GM12878 (cell line): Measurements from ENCODE around the gene COL7A1. TPM values are rescaled to one million over a fixed set of nuclear protein-coding genes. Genes with fewer than 3 reads are reported as not detected.

Experiments
- ATAC-seq: fragments of 200-7000 bp; cut with Tn5 transposase; 3 replicates; pipeline ENCODE4 v1.9.1; 2020; ENCODE audit warnings: mild to moderate bottlenecking, moderate library complexity
- BruUV-seq: library from RNA; stranded (reverse); fragments of 400-500 nt; replicated peaks from 2 replicates; lab custom pipeline; 2021; lab: Mats Ljungman, UMichigan
- CTCF ChIA-PET: fragments of 300-600 bp; sonication (Branson Sonifier 250); formaldehyde crosslinking; extraction: SDS; loops from one replicate; lab custom pipeline; 2021; ENCODE audit warnings: inconsistent platforms; lab: Yijun Ruan, JAX
- POLR2A ChIA-PET: fragments of 350-600 bp; formaldehyde crosslinking; extraction: SDS; loops from one replicate; lab custom pipeline; 2021; ENCODE audit warnings: inconsistent platforms; lab: Charles Lee
- RAD21 ChIA-PET: fragments of 300-600 bp; sonication (Branson Sonifier 250); formaldehyde crosslinking; loops from one replicate; lab custom pipeline; 2023; ENCODE audit warnings: antibody characterized with exemption; ENCODE audit not compliant: unreplicated experiment; lab: Charles Lee
- SMC1A ChIA-PET: fragments of 300-600 bp; sonication (Branson Sonifier 250); formaldehyde crosslinking; loops from one replicate; lab custom pipeline; 2023; ENCODE audit not compliant: unreplicated experiment, uncharacterized antibody; lab: Charles Lee
- DNase-seq: peaks from one replicate; pipeline ENCODE4 v3.0.0-alpha.2; 2011; ENCODE audit warnings: low read depth, low spot score
- FAIRE-seq: peaks from 3 replicates; lab custom pipeline; 2011; peaks lifted over from hg19 to GRCh38; lab: Jason Lieb, UNC
- H2AFZ ChIP-seq: 2 replicates; pipeline ENCODE4 v1.6.0; 2011; ENCODE audit warnings: low read depth, low read length, control low read depth; ENCODE audit not compliant: control insufficient read depth
- H3K27ac ChIP-seq: 2 replicates; pipeline ENCODE4 v1.5.1; 2011; ENCODE audit warnings: control low read depth; ENCODE audit not compliant: control insufficient read depth, insufficient read depth
- H3K27me3 ChIP-seq, 2 experiments: replicated peaks in 1 of 2; 2 replicates each; pipeline versions ENCODE4 v1.6.0 to v1.6.1; 2011; ENCODE audit warnings: low read length in 1 of 2; ENCODE audit not compliant: control insufficient read depth in 2 of 2, insufficient read depth in 2 of 2
- H3K36me3 ChIP-seq, 2 experiments: 2 replicates each; pipeline ENCODE4 v1.5.1; 2011; ENCODE audit warnings: low read length in 1 of 2; ENCODE audit not compliant: control insufficient read depth in 2 of 2, insufficient read depth in 2 of 2
- H3K4me1 ChIP-seq: 2 replicates; pipeline ENCODE4 v1.6.1; 2011; ENCODE audit warnings: mild to moderate bottlenecking, low read length, moderate library complexity, mixed read lengths; ENCODE audit not compliant: control insufficient read depth, insufficient read depth
- H3K4me2 ChIP-seq: 2 replicates; pipeline ENCODE4 v1.6.0; 2011; ENCODE audit warnings: control low read depth; ENCODE audit not compliant: control insufficient read depth, insufficient read depth
- H3K4me3 ChIP-seq: fragments of 200-600 bp; sonication (generic); 2 replicates; pipeline ENCODE4 v1.5.1; 2016
- H3K79me2 ChIP-seq: 2 replicates; pipeline ENCODE4 v1.6.0; 2011; ENCODE audit warnings: low read length; ENCODE audit not compliant: control insufficient read depth, insufficient read depth
- H3K9ac ChIP-seq: 2 replicates; pipeline ENCODE4 v1.8.0; 2011; ENCODE audit warnings: low read length, control low read depth, mixed read lengths; ENCODE audit not compliant: control insufficient read depth, insufficient read depth
- H3K9me3 ChIP-seq: replicated peaks from 3 replicates; pipeline ENCODE4 v1.5.1; 2011; ENCODE audit warnings: mild to moderate bottlenecking, low read length; ENCODE audit not compliant: control insufficient read depth, insufficient read depth
- H4K20me1 ChIP-seq: 2 replicates; pipeline ENCODE4 v1.6.0; 2011; ENCODE audit not compliant: control insufficient read depth, insufficient read depth
- BCL3 ChIP-seq: IDR thresholded peaks from 2 replicates; pipeline ENCODE4 v1.6.1; 2011; ENCODE audit warnings: borderline replicate concordance, low read depth, mild to moderate bottlenecking, moderate library complexity, low read length; ENCODE audit not compliant: insufficient read depth, poor library complexity, severe bottlenecking
- BHLHE40 ChIP-seq, 2 experiments: fragments of 450-650 bp in 1 of 2; IDR thresholded peaks; 2 replicates each; pipeline ENCODE4 v1.6.1; 2011 to 2017; ENCODE audit warnings: low read depth in 2 of 2, borderline replicate concordance in 1 of 2, improper control_type of control experiment in 1 of 2, low read length in 1 of 2, mild to moderate bottlenecking in 1 of 2
- CBX5 ChIP-seq: sonication (generic); IDR thresholded peaks from 2 replicates; pipeline ENCODE4 v1.6.1; 2016; ENCODE audit warnings: low read depth, moderate library complexity, mild to moderate bottlenecking, inconsistent platforms
- GABPA ChIP-seq: IDR thresholded peaks from 2 replicates; pipeline ENCODE4 v1.6.1; 2014; ENCODE audit warnings: antibody characterized with exemption, low read depth, mild to moderate bottlenecking, inconsistent platforms
- HDAC2 ChIP-seq: fragments of 200-600 bp; sonication (generic); IDR thresholded peaks from 2 replicates; pipeline ENCODE4 v1.6.1; 2017
- IKZF2 ChIP-seq, 2 experiments: fragments of 450-650 bp; IDR thresholded peaks; 2 replicates each; pipeline ENCODE4 v1.6.1; 2017; ENCODE audit warnings: mild to moderate bottlenecking in 2 of 2, moderate library complexity in 2 of 2
- MAX ChIP-seq: IDR thresholded peaks from 2 replicates; pipeline ENCODE4 v1.6.1; 2012; ENCODE audit warnings: low read depth, low read length, improper control_type of control experiment
- MLLT1 ChIP-seq: fragments of 450-650 bp; IDR thresholded peaks from 2 replicates; pipeline ENCODE4 v1.6.1; 2016; ENCODE audit warnings: mild to moderate bottlenecking
- NR2C1 ChIP-seq: fragments of 450-650 bp; IDR thresholded peaks from 2 replicates; pipeline ENCODE4 v1.6.1; 2017; ENCODE audit warnings: antibody characterized with exemption, mild to moderate bottlenecking, moderate library complexity
- PAX5 ChIP-seq: IDR thresholded peaks from 2 replicates; pipeline ENCODE4 v1.6.1; 2011; ENCODE audit warnings: low read depth, low read length, borderline replicate concordance
- POLR2AphosphoS2 ChIP-seq: IDR thresholded peaks from 2 replicates; pipeline ENCODE4 v1.6.1; 2011; ENCODE audit warnings: low read depth, mild to moderate bottlenecking, low read length, improper control_type of control experiment, moderate library complexity
- RCOR1 ChIP-seq: conservative IDR thresholded peaks from 2 replicates; pipeline ENCODE4 v1.6.1; 2012; ENCODE audit warnings: low read depth, low read length, improper control_type of control experiment
- SMAD5 ChIP-seq: IDR thresholded peaks from 2 replicates; pipeline ENCODE4 v1.6.1; 2016; ENCODE audit warnings: antibody characterized with exemption, low read depth
- STAT3 ChIP-seq: IDR thresholded peaks from 2 replicates; pipeline ENCODE4 v1.6.1; 2011; ENCODE audit warnings: low read depth, low read length, improper control_type of control experiment
- TAF1 ChIP-seq: IDR thresholded peaks from 2 replicates; pipeline ENCODE4 v1.6.1; 2011; ENCODE audit warnings: mild to moderate bottlenecking, low read depth, low read length, borderline replicate concordance
- WGBS: methylation state at CpG from one replicate; pipeline ENCODE4 v1.1.6; 2016; ENCODE audit warnings: low lambda C conversion rate; ENCODE audit not compliant: insufficient replicate concordance, insufficient coverage; ENCODE audit errors: missing lambda C conversion rate; 5-methylcytosine and 5-hydroxymethylcytosine counted together
- in situ Hi-C: fragments of 300-500 bp; cut with MboI; formaldehyde crosslinking; loops from 9 replicates; pipeline ENCODE4 v1.14.3; 2018; ENCODE audit warnings: mixed read lengths
- intact Hi-C: fragments of 100-400 bp; cut with micrococcal nuclease; formaldehyde crosslinking; loops from one replicate; pipeline ENCODE4 v1.14.2; 2022; ENCODE audit not compliant: unreplicated experiment
- polyA plus RNA-seq, 11 experiments: library from polyadenylated mRNA; depleted of rRNA in 4 of 11; unstranded in 6 of 11; stranded (reverse) in 5 of 11; fragments of >200 nt; fragmentation: Nextera tagmentation in 4 of 11; fragmentation: Illumina TruSeq in 1 of 11; extraction: Ambion mirVana in 4 of 11; extraction: Trizol in 1 of 11; gene quantifications; 1 replicate in 1 of 11; 2 replicates in 10 of 11; pipeline versions ENCODE4 v1.2.1 to v1.2.3, GENCODE V29; 2011 to 2016; ENCODE audit warnings: inconsistent platforms in 2 of 11, missing spikeins in 2 of 11, low read depth in 1 of 11
- total RNA-seq, 4 experiments: library from RNA; depleted of rRNA in 3 of 4; stranded (reverse); fragments of >200 nt in 3 of 4; fragmentation: Illumina TruSeq in 1 of 4; extraction: Trizol in 1 of 4; gene quantifications; 2 replicates each; pipeline versions ENCODE4 v1.2.1 to v1.2.3, GENCODE V29; 2013 to 2021
- TF ChIP-seq, protein P1 (sequence below): fragments of 450-650 bp; IDR thresholded peaks from 2 replicates; pipeline ENCODE4 v1.6.1; 2017; ENCODE audit warnings: mild to moderate bottlenecking, low read depth, inconsistent platforms; ENCODE audit not compliant: poor library complexity, severe bottlenecking
- TF ChIP-seq, protein P2 (sequence below): fragments of 450-650 bp; formaldehyde crosslinking; IDR thresholded peaks from 2 replicates; pipeline ENCODE4 v1.4.0; 2022; ENCODE audit warnings: mild to moderate bottlenecking, moderate library complexity

The COL7A1 gene
- total and polyA plus RNA-seq, 10 of the 15 experiments (the other 5 are each of a cell fraction or from before 2014, with no cell fraction given) = 0.01 to 1.9 (median 0.29) TPM; not detected in 1

GRCh38 chr3:48518069-48518468 lies 77.1 kb downstream of the COL7A1 start:
- no peak overlapping the region for H2AFZ ChIP-seq
- BruUV-seq = TSS peak; percentile 42
- no peaks in the 10 kb centered on the region for H3K9me3 ChIP-seq
- WGBS = 58% methylated on average over 6 of the region's 6 CpGs
- H3K9ac ChIP-seq = no peak overlapping the region
- DNase-seq (no peak), ATAC-seq (no peak), FAIRE-seq (no peak)
- peaks cover 12% of the 10 kb centered on the region for H3K4me1 ChIP-seq
- no peaks in the 10 kb centered on the region for H3K79me2 ChIP-seq
- H3K4me3 ChIP-seq = no peak overlapping the region
- ChIA-PET RAD21 (no interaction called here), POLR2A (no interaction called here), CTCF (no interaction called here), SMC1A (no interaction called here)
- H3K4me2 ChIP-seq = no peak overlapping the region
- H3K27ac ChIP-seq = no peak overlapping the region
- H4K20me1 ChIP-seq = no peaks in the 10 kb centered on the region; the same call in 1 of the 2 replicates
- H3K27me3 ChIP-seq = no peaks in the 10 kb centered on the region
- intact Hi-C loops = no loop called here
- H3K36me3 ChIP-seq = peaks cover 0 to 11% of the 10 kb centered on the region in 2 experiments; a peak in 3 of 4 replicates
- in situ Hi-C loops = no loop called here
- TF ChIP-seq TAF1 = no peak
- TF ChIP-seq IKZF2 (IDR thresholded peaks at IDR 0.05) = no peak
- no peak for TF ChIP-seq POLR2AphosphoS2
- TF ChIP-seq CBX5 = no peak
- no peak for TF ChIP-seq GABPA
- TF ChIP-seq BHLHE40 (IDR thresholded peaks at IDR 0.05; ENCODE audit: borderline replicate concordance in 1 of 2, low read depth in 2 of 2, low read length in 1 of 2) = no peak
- no peak for TF ChIP-seq MLLT1
- TF ChIP-seq, protein P1, sequence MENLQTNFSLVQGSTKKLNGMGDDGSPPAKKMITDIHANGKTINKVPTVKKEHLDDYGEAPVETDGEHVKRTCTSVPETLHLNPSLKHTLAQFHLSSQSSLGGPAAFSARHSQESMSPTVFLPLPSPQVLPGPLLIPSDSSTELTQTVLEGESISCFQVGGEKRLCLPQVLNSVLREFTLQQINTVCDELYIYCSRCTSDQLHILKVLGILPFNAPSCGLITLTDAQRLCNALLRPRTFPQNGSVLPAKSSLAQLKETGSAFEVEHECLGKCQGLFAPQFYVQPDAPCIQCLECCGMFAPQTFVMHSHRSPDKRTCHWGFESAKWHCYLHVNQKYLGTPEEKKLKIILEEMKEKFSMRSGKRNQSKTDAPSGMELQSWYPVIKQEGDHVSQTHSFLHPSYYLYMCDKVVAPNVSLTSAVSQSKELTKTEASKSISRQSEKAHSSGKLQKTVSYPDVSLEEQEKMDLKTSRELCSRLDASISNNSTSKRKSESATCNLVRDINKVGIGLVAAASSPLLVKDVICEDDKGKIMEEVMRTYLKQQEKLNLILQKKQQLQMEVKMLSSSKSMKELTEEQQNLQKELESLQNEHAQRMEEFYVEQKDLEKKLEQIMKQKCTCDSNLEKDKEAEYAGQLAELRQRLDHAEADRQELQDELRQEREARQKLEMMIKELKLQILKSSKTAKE = no peak
- TF ChIP-seq MAX = no peak
- TF ChIP-seq RCOR1 = no peak
- no peak for TF ChIP-seq NR2C1
- TF ChIP-seq PAX5 = no peak
- no peak for TF ChIP-seq HDAC2
- TF ChIP-seq, protein P2, sequence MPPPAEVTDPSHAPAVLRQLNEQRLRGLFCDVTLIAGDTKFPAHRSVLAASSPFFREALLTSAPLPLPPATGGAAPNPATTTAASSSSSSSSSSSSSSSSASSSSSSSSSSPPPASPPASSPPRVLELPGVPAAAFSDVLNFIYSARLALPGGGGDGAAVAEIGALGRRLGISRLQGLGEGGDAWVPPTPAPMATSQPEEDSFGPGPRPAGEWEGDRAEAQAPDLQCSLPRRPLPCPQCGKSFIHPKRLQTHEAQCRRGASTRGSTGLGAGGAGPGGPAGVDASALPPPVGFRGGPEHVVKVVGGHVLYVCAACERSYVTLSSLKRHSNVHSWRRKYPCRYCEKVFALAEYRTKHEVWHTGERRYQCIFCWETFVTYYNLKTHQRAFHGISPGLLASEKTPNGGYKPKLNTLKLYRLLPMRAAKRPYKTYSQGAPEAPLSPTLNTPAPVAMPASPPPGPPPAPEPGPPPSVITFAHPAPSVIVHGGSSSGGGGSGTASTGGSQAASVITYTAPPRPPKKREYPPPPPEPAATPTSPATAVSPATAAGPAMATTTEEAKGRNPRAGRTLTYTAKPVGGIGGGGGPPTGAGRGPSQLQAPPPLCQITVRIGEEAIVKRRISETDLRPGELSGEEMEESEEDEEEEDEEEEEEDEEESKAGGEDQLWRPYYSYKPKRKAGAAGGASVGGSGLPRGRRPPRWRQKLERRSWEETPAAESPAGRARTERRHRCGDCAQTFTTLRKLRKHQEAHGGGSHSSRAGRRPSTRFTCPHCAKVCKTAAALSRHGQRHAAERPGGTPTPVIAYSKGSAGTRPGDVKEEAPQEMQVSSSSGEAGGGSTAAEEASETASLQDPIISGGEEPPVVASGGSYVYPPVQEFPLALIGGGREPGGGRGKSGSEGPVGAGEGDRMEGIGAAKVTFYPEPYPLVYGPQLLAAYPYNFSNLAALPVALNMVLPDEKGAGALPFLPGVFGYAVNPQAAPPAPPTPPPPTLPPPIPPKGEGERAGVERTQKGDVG (CRISPR knock-in tag) = no peak
- no peak for TF ChIP-seq SMAD5
- TF ChIP-seq BCL3 = no peak
- no peak for TF ChIP-seq STAT3
